Right hindlimb (tissue), 1 donor: ENCODE results near the gene LRP11.
"Not testable (repeated sequence)": the region's sequence is repeated elsewhere in the genome, so short reads cannot be mapped to it uniquely, and the experiment has no call there.

ENCODE experiments used
- DNase-seq: peaks from one replicate; pipeline ENCODE4 v3.0.0-alpha.2; 2018

The LRP11 gene

DNA sequence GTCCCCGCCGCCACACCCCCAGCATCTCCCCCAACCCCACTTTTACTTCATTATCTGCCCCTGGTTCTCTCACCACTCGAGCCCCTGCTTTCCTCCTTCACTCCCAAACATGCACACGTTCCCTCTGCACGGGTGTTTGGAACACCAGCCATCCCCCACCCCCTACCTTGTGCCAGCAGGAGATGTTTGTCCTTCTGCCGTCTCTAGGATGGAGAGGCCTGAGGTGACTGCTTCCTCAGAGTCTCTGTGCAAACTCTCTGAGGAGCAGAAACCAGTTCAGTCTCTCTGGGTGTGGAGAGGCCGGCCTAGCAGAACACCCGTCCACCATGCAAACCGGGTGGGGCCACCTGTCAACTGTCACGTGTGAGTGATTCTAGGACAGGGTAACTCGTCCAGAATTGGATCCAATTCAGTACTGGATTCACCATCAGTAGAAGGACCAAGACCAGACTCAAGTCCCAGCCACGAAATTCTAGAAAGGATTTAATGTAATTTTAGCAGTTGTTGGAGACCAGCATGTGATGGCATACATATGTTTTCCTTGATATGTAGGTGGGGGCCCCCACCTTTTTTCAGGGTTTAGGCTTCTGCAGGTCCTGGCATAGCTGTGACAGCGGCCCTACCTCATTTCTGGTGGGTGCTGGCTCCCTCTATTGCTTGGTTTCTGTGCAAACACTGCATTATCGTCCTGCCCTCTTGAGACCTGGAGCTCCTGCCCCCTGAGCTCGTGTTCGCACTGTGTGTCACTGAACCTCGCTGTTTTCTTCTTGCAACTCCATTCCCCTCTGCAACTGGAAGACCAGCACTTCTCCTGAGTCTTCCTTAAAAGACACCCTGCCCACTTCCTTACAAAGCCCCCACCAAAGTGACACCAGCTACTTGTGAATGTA lies 33.9 kb upstream of the LRP11 start, which contains the start of gene RAET1E:
Gene RAET1E (minus strand): TSS at position 259 of the 890 bp plus-strand sequence. CDS start 7,212 bp downstream, outside the sequence.
- DNase-seq: no peak

GRCh38 chr6:149897015-149897697 lies 33.0 kb upstream of the LRP11 start:
- DNase-seq: peak; percentile 72

- no peak for DNase-seq
These were observed 32.3 kb upstream of the LRP11 start for GRCh38 chr6:149896491-149896890.

- DNase-seq: no peak
These were observed 31.7 kb upstream of the LRP11 start for GRCh38 chr6:149895833-149896271.

DNA sequence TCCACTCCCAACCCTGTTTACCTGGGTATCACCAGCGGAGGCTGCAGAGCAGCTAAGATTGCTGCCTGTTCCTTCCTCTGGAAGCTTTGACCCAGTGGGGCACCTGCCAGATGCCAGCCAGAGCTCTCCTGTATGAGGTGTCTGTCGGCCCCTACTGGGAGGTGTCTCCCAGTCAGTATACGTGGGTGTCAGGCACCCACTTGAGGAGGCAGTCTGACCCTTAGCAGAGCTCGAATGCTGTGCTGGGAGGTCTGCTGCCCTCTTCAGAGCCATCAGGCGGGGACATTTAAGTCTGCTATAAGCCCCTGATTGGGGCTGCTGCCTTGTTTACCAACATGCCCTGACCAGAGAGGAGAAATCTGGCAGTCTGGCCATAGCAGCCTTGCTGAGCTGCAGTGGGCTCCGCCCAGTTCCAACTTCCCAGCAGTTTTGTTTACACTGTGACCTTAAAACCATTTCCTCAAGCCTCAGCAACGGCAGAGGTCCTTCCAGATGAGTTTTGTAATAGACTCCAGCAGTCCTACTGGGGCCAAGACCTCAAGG lies 31.0 kb upstream of the LRP11 start:
- peak; percentile 57 for DNase-seq

GRCh38 chr6:149891864-149892263 lies 27.7 kb upstream of the LRP11 start:
- not testable (repeated sequence) for DNase-seq

DNA sequence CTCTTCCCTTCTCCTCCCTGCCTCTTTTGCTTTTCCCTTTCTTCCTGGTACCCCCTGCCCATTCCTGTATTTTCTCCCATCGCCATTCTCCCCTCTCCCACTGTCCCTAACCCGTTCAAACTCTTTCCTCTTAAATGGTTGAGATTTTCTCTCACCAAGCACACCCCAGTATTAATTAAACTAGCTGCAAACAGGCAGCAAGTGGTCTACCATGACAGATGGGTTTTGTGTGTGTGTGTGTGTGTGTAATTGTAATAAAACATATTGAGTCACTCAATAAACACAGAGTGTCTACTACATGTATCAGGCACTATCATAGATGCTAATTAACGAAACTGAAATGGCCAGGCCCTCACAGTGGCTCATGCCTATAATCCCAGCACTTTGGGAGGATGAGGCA lies 27.1 kb upstream of the LRP11 start:
- no peak for DNase-seq

DNA sequence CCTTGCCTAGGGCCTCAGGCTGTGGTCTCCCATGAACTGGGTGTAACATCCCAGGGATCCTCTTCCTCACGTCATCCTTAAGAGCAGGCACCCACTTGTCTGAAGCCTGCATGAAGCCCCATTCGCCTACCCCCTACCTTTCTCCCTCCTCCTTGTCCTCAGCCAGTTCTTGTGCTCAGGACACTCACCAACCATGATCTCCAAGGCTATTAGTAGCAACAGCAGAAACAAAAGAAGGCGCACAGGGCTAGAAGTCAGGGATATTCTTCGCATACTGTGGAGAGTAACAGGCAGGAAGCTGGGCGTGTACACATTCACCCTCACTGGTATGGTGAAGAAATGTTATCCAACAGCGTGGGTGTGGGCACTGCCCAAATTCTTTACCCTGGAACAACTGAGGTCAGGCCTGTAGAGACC lies 26.5 kb upstream of the LRP11 start:
- DNase-seq: no peak

DNA sequence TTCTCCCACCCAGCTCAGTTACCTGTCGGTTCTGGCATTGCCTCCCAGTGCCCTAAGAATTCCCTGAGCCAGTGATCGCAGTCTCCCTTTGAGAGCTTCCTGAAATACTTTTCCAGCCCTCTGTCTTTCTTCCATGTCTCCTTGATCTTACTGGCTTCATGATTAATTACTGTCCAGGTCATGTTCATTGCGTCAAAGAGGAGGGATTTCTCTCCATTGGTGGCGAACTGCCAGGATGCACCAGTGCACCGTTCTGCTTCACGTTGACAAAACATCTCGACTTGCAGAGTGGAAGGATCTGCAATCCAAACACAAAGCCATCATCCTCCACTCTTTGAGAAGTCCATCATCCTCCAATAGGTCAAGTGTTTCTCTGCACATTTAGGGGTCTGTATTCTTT lies 25.2 kb upstream of the LRP11 start:
- no peak for DNase-seq

- DNase-seq: no peak
These were observed 24.5 kb upstream of the LRP11 start for GRCh38 chr6:149888659-149889058.

DNA sequence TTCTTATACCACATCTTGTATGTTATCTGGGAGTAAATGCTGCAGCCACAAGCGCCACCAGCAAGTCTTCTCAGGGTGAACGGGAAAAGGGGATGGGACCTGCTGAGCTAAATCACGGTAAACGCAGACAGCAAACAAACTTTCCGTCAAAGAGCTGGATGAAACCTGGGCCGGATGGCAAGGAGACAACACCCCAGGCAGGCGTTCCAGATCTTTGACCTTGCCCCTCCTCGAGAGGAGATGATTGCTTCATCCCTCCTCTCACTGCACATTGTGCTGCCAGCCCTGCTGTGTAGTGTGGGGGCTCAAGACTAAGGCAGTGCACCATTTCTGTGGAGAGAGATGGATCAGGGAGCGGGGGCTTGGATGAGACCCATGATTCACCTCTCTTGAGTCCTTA lies 23.9 kb upstream of the LRP11 start:
- DNase-seq: no peak

DNA sequence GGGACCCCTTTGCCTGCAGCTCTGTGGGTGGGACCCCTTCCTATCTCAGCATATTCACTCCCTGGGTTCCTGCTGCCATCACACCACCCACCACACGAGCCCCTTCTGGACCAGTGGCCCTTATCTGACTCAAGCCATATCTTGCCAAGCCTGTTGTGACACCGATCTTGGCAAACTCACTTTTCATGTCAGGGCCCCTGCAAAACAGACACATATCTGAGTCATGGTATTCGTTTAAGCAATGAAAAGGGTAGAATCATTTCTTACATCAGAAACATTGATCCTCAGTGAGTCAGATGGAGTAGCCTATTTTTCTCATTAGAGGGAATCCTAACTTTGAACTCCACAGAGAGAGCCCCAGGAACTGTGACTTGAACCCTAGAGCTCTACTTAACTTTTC lies 23.2 kb upstream of the LRP11 start:
- no peak for DNase-seq

DNA sequence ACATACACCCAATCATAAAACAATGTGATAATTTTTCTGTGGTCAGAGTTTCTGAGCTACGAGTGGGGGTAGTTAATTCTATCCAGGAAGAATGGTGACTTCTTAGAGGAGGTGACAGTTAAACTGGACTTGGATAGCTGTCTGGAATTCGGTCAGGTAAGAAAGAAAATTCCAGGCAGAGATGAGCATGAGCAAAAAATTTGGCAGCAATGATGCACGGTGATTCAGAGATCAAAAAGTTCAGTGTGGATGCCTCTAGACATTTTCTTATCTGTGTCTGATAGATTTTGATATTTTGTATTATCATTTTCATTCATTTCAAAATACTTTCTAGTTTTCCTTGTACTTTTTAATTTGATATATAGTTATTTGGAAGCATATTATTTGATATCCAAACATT lies 21.7 kb upstream of the LRP11 start:
- no peak for DNase-seq

DNA sequence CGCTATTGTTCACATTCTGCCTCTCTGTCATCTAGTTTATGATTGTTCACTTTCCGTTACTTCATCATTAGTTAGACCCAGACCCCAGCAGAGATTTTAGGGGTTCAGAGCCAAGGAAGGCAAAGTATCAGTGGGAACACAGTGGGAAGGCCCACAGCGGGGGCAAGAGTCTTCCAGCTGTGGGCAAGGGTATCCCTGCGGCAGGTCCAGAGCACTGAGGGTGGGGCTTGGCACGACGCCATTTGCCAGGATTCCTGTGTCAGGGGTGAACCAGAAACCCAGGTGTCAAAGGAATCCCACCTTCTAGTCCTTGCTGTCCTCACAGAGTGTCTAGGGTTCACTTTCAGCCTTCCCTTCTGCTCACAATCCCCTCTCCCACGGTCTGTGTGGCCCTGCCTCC lies 20.5 kb upstream of the LRP11 start:
- no peak for DNase-seq

DNA sequence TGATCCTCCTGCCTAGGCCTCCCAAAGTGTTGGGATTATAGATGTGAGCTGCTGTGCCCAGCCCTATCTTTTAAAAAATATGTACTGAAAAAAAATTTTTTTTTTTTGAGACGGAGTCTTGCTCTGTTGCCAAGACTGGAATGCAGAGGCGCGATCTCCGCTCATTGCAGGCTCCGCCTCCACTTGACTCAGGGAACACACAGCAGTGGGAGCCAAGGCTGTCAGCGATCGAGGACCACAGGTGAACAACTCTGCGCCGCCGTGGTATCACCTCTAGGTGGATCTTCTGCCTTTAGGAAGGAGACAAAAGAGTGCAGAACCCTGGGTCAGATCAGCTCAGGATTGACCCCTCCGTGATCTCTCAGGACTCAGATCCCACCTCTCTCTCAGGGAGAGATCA lies 20.1 kb upstream of the LRP11 start:
- DNase-seq: no peak

DNA sequence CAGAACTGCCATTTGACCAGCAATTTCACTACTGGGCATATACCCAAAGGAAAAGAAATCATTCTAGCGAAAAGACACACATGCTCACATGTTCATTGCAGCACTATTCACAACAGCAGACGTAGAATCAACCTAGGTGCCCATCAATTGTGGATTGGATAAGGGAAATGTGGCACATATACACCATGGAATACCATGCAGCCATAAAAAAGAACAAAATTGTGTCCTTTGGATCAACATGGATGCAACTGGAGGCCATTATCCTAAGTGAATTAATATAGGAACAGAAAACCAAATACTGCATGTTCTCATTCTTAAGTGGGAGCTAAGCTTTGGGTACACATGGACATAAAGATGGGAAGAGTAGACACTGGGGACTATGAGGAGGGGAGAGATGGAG lies 17.7 kb upstream of the LRP11 start:
- no peak for DNase-seq

GRCh38 chr6:149881066-149881766 lies 17.1 kb upstream of the LRP11 start:
- no peak for DNase-seq

- no peak for DNase-seq
These were observed 13.5 kb upstream of the LRP11 start for GRCh38 chr6:149877659-149878058.

GRCh38 chr6:149876241-149876933 lies 12.2 kb upstream of the LRP11 start:
- DNase-seq: no peak

DNA sequence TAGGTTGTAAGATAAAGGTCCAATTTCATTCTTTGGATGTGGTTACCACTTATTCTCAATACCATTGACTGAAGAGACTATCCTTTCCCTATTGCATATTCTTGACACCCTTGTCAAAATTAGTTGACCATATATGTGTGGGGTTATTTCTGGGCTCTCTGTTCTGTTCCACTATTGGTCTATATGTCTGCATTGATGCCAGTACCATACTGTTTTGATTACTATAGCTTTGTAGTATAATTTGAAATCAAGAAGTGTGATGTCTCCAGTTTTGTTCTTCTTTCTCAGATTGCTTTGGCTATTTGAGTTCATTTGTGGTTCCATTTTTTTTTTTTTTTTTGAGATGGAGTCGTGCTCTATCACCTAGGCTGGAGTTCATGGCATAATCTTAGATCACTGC lies 8.1 kb upstream of the LRP11 start:
- DNase-seq: no peak

GRCh38 chr6:149871182-149871581 lies 7.0 kb upstream of the LRP11 start:
- no peak for DNase-seq

DNA sequence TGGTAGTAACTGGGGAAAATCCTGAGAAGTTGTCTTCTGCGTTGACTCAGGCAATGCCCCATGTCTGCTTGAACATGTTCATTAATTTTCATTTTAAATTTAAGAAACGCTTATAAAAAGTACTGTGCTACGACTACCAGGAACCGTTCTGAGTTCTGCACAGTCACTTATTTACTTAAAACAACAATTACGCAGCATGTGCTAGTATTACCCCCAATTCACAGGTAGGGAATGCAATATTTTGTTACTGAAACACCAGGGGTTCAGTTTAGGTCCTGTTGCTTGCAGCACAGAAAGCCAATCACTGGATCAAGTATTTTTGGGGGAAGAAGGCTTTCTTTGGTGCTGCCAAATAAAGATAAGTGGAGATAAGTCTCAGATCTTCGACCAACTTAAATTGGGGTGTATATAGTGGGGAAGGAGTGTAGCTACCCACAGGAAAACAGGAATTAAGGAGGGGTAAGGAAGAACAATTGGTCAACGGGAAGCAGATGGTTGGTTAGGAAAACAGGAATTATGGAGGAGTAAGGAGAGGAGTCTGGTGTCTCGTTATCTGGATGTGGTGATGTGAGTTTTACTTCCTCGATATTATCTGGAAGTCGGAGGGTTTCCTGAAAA lies 5.2 kb upstream of the LRP11 start:
- DNase-seq: no peak
